ENCODE measurements around the gene NSDHL. TPM values are rescaled to one million over a fixed set of nuclear protein-coding genes. Genes with fewer than 3 reads are reported as not detected.
"Not testable (repeated sequence)": the region's sequence is repeated elsewhere in the genome, so short reads cannot be mapped to it uniquely, and the experiment has no call there.

NSDHL gene
- 26.7 TPM for total RNA-seq
- long read RNA-seq, transcript NSDHL-201 (8 exons, 1,929 nt), result major isoform, 42 of 48 reads
- long read RNA-seq, partial matches to known transcripts, result 1 of 48 reads
- long read RNA-seq, other reads (novel, unspliced or antisense), result 4 of 48 reads

GRCh38 chrX:152830312-152831305 lies at the start of gene NSDHL, which contains the start of gene CETN2:
NSDHL (plus strand) TSS chrX:152831063; CDS start chrX:152846325, 15,262 bp downstream.
CETN2 (minus strand) TSS chrX:152830757; CDS start chrX:152830710, 47 bp downstream.
- ATAC-seq, result peak; percentile 99
- DNase-seq, result peak; percentile 97
- intact Hi-C loops (cut with micrococcal nuclease), result no loop called here

DNA sequence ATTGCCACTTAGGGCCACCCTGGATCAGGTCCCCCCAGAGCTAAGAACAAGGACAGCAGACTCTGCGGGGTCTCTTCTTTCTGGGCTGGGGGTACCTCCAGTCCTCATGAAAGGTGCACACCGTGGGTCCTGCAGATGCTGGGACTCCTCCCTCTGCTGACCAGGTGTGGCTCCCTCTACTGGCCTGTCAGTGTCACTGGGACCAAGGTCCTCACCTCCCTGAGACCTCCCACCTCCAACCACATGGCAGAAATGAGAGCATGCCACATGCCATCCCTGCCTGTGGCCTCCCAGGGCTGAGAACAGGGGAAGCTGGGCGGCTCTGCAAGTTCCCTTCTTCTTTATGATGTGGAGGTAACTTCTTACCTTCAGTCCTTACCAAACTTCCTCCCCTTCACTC lies 43.8 kb upstream of the NSDHL start:
- DNase-seq; ATAC-seq; intact Hi-C loops (cut with micrococcal nuclease): not testable (repeated sequence)

GRCh38 chrX:152798945-152799344 lies 31.9 kb upstream of the NSDHL start:
- intact Hi-C loops (cut with micrococcal nuclease), result no loop called here
- ATAC-seq, result no peak
- no peak for DNase-seq

DNA sequence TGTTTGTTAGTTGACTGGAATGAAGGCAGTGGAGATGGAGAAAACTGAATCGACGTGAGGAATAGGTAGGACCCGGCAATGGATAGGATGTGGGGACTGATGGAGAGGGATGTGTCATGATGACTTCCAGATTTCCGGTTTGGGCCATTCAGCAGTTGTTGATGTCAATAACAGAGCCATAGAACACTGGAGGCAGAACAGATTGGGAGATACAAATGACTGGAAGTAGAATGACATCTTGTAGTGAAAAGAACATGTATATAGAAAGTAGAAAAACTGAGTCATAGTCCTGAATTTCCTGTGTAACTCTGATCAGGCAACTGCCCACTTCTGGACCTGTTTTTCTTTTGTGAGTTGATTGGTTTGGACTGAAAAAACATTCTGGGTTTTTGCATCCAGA lies 24.8 kb upstream of the NSDHL start:
- no peak for ATAC-seq
- intact Hi-C loops (cut with micrococcal nuclease), result no loop called here
- no peak for DNase-seq

GRCh38 chrX:152810403-152810802 lies 20.5 kb upstream of the NSDHL start:
- ATAC-seq (no peak), DNase-seq (no peak)
- intact Hi-C loops (cut with micrococcal nuclease), result no loop called here

DNA sequence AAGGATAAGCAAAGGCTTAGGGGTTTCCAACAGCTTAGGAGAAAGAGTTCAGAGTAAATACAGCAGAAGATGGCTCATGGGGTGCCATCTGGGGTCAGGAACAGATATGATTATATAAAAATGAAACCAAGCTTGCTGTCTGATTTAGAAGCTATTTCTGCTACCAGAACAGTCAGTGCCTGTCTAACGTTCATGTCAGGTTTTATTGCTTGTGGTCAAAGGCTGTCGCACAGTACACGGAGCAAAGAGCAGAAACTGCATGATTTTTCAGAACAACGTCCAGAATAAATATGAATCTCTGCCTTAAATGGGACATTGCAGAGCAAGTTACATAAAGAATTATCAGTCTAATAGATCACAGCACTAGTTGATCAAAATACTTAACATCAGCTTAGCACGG lies 17.7 kb upstream of the NSDHL start:
- ATAC-seq (no peak), DNase-seq (no peak)
- intact Hi-C loops (cut with micrococcal nuclease), result no loop called here

GRCh38 chrX:152814048-152814447 lies 16.8 kb upstream of the NSDHL start:
- no peak for DNase-seq
- intact Hi-C loops (cut with micrococcal nuclease), result no loop called here
- no peak for ATAC-seq

DNA sequence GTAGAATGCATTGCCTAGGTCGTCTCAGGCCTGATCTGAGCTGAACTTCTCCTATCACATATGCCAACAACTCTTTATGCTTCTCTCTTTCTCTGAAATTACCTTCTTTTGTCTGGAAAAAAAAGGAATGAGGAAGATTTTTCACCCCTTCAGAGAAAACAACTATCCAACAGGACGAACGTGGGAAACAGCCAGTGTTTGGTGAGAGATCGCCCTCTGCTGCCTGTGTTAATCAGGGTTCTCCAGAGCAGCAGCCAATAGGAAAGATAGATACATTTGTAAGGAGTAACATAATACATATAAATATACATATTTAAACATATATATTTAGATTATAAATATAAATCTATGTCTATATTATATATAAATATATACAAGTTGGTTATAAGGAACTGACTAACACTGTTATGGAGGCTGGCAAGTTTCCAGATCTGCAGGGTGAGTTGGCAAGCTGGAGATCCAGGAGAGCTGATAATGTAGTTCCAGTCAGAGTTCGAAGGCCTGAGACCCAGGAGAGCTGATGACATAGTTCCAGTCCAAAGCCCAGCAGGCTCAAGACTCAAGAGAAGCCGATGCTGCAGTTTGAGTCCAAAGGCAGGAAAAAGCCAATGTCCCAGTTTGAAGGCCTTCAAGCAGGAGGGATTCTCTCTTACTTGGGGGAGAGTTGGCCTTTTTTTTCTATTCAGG lies 13.6 kb upstream of the NSDHL start:
- ATAC-seq (no peak), DNase-seq (no peak)
- intact Hi-C loops (cut with micrococcal nuclease), result no loop called here

DNA sequence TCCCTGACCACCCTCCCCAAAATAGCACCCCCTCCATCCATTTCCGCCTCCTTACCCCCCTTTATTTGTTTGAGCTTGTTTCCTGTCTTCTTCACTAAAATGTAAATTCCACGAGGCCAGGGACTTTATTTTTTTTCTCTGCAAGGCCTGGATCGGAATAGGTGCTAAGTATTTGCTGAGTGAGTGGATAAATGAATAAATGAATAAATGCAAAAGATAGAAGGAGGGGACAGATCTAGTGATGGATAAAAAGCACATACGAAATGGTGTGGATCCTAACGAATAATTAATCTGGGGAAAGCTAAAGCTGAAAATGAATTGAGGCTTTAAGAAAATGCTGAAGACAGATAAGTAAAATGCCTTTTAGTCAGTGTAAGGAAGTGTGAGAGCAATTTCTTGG lies 12.5 kb upstream of the NSDHL start:
- DNase-seq, result no peak
- ATAC-seq, result no peak
- intact Hi-C loops (cut with micrococcal nuclease), result no loop called here

GRCh38 chrX:152819266-152819665 lies 11.6 kb upstream of the NSDHL start:
- DNase-seq (no peak), ATAC-seq (no peak)
- intact Hi-C loops (cut with micrococcal nuclease), result no loop called here

DNA sequence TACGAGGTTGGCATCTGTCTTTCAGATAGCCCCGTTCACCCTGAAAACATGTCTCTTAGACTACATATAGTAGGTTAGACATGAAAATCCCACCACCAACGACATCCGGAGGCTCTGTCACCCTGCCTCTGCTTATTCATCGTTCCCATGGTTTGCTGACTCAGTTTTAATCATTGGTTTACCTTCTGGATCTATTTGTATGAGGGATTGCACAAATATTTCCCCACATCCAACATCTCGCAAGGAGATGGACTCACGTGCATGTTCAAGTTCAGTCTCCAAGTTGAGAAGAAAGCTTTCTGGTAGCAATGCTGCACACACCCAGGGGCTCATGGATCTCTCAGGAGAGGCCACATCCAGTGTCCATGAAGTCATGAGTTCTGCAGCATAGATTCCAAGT lies 11.1 kb upstream of the NSDHL start:
- intact Hi-C loops (cut with micrococcal nuclease), result no loop called here
- ATAC-seq (no peak), DNase-seq (no peak)

GRCh38 chrX:152821145-152821765 lies 9.6 kb upstream of the NSDHL start:
- DNase-seq (no peak), ATAC-seq (no peak)
- intact Hi-C loops (cut with micrococcal nuclease), result no loop called here

GRCh38 chrX:152822383-152823086 lies 8.3 kb upstream of the NSDHL start:
- no peak for ATAC-seq
- no peak for DNase-seq
- intact Hi-C loops (cut with micrococcal nuclease), result no loop called here

- intact Hi-C loops (cut with micrococcal nuclease), result no loop called here
- DNase-seq (no peak), ATAC-seq (no peak)
Observed at GRCh38 chrX:152823657-152824056, 7.2 kb upstream of the NSDHL start.

- ATAC-seq (no peak), DNase-seq (no peak)
- intact Hi-C loops (cut with micrococcal nuclease), result no loop called here
Observed at GRCh38 chrX:152824841-152825374, 6.0 kb upstream of the NSDHL start.

- no peak for DNase-seq
- no peak for ATAC-seq
- intact Hi-C loops (cut with micrococcal nuclease), result no loop called here
Observed at GRCh38 chrX:152831391-152831790, 528 bp downstream of the NSDHL start.

- ATAC-seq (no peak), DNase-seq (no peak)
- intact Hi-C loops (cut with micrococcal nuclease), result no loop called here
Observed at GRCh38 chrX:152832520-152832919, 1.7 kb downstream of the NSDHL start.

- intact Hi-C loops (cut with micrococcal nuclease), result no loop called here
- DNase-seq (no peak), ATAC-seq (peak; percentile 4)
Observed at GRCh38 chrX:152833378-152833777, 2.5 kb downstream of the NSDHL start.

DNA sequence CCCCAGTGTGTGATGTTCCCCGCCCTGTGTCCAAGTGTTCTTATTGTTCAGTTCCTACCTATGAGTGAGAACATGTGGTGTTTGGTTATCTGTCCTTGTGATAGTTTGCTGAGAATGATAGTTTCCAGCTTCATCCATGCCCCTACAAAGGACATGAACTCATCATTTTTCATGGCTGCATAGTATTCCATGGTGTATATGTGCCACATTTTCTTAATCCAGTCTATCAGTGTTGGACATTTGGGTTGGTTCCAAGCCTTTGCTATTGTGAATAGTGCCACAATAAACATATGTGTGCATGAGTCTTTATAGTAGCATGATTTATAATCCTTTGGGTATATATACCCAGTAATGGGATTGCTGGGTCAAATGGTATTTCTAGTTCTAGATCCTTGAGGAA lies 4.6 kb downstream of the NSDHL start:
- intact Hi-C loops (cut with micrococcal nuclease); DNase-seq; ATAC-seq: not testable (repeated sequence)

Data from left ventricle myocardium superior (tissue), 1 donor.